Measurements from ENCODE around the gene SBF1. TPM values are rescaled to one million over a fixed set of nuclear protein-coding genes. Genes with fewer than 3 reads are reported as not detected.
A peak's percentile ranks its signal among the peaks of the same experiment; 100 is the strongest.

SBF1 gene
- total RNA-seq, 2 donors from 2014 or later = 60.2 to 77.5 TPM

- ATAC-seq = peak; percentile 74
- peak; percentile 93 to 96 (median 96) for DNase-seq
- Histone ChIP-seq H3K36me3 (replicated peaks in 1 of 2; ENCODE audit: insufficient read depth in 1 of 2, low read depth in 2 of 2) (no peaks in the 10 kb centered on the region), H3K4me1 (peaks cover 56% of the 10 kb centered on the region), H3K9me3 (no peaks in the 10 kb centered on the region), H3K27ac (peak overlapping the region; percentile 81 to 91 (median 84)), H3K4me3 (no peak overlapping the region), H3K27me3 (no peaks in the 10 kb centered on the region)
- peak in 1 of 7 experiments; percentile 6 for TF ChIP-seq CTCF (IDR thresholded peaks at IDR 0.05)
- TF ChIP-seq POLR2A (IDR thresholded peaks at IDR 0.05) = peak in 2 of 3 donors; percentile 38 to 45
- intact Hi-C loops (cut with DNase I) = no loop called here
- WGBS, 2 donors = 33 to 37% methylated on average over 24 to 29 of the region's 29 CpGs
These were observed 10.6 kb upstream of the SBF1 start for GRCh38 chr22:50485221-50486131.

GRCh38 chr22:50483977-50484853 is 9.4 kb upstream of the SBF1 start:
- peak; percentile 64 for ATAC-seq
- DNase-seq = peak; percentile 79 to 95 (median 92)
- peak in 4 of 7 experiments; percentile 9 to 22 (median 20) for TF ChIP-seq CTCF (IDR thresholded peaks at IDR 0.05)
- TF ChIP-seq POLR2A (IDR thresholded peaks at IDR 0.05) = peak in 2 of 3 donors; percentile 50 to 52
- WGBS, 2 donors = 23 to 40% methylated on average over 8 to 31 of the region's 31 CpGs
- Histone ChIP-seq H3K4me1 (peaks cover 56% of the 10 kb centered on the region), H3K27me3 (no peaks in the 10 kb centered on the region), H3K36me3 (replicated peaks in 1 of 2; ENCODE audit: insufficient read depth in 1 of 2, low read depth in 2 of 2) (no peaks in the 10 kb centered on the region), H3K9me3 (no peaks in the 10 kb centered on the region), H3K27ac (peak overlapping the region; percentile 80 to 91 (median 83)), H3K4me3 (no peak overlapping the region)
- intact Hi-C loops (cut with DNase I) = no loop called here

- DNase-seq = no peak
- H3K27ac ChIP-seq = peak overlapping the region; percentile 80 to 91 (median 83)
- no peaks in the 10 kb centered on the region for H3K36me3 ChIP-seq (replicated peaks in 1 of 2; ENCODE audit: insufficient read depth in 1 of 2, low read depth in 2 of 2)
- ATAC-seq = no peak
- WGBS, 2 donors = 39 to 77% methylated on average over 3 to 7 of the region's 8 CpGs
- intact Hi-C loops (cut with DNase I) = no loop called here
- H3K4me1 ChIP-seq = peaks cover 56% of the 10 kb centered on the region
- TF ChIP-seq POLR2A (IDR thresholded peaks at IDR 0.05) (no peak), CTCF (IDR thresholded peaks at IDR 0.05) (no peak)
- H3K4me3 ChIP-seq = no peak overlapping the region
- no peaks in the 10 kb centered on the region for H3K27me3 ChIP-seq
- H3K9me3 ChIP-seq = no peaks in the 10 kb centered on the region
These were observed 8.7 kb upstream of the SBF1 start for GRCh38 chr22:50483556-50483955.

GRCh38 chr22:50483106-50483505 is 8.3 kb upstream of the SBF1 start:
- intact Hi-C loops (cut with DNase I) = no loop called here
- peak overlapping the region; percentile 80 to 91 (median 83) for H3K27ac ChIP-seq
- 38 to 50% methylated on average over 2 to 10 of the region's 10 CpGs for WGBS, 2 donors
- H3K36me3 ChIP-seq (replicated peaks in 1 of 2; ENCODE audit: insufficient read depth in 1 of 2, low read depth in 2 of 2) = no peaks in the 10 kb centered on the region
- no peak overlapping the region for H3K4me3 ChIP-seq
- TF ChIP-seq POLR2A (IDR thresholded peaks at IDR 0.05) = no peak
- TF ChIP-seq CTCF (IDR thresholded peaks at IDR 0.05) = no peak
- no peaks in the 10 kb centered on the region for H3K27me3 ChIP-seq
- H3K9me3 ChIP-seq = no peaks in the 10 kb centered on the region
- peaks cover 56% of the 10 kb centered on the region for H3K4me1 ChIP-seq
- ATAC-seq (no peak), DNase-seq (peak in 1 of 4 donors; percentile 37)

Measured in body of pancreas (tissue), 4 donors.